ENCODE results near the gene TMA7. TPM values are rescaled to one million over a fixed set of nuclear protein-coding genes. Genes with fewer than 3 reads are reported as not detected.

TMA7 gene
- total and polyA plus RNA-seq, 10 of the 15 experiments (the other 5 are each of a cell fraction or from before 2014, with no cell fraction given), result 319 to 1,760 (median 752) TPM

DNA sequence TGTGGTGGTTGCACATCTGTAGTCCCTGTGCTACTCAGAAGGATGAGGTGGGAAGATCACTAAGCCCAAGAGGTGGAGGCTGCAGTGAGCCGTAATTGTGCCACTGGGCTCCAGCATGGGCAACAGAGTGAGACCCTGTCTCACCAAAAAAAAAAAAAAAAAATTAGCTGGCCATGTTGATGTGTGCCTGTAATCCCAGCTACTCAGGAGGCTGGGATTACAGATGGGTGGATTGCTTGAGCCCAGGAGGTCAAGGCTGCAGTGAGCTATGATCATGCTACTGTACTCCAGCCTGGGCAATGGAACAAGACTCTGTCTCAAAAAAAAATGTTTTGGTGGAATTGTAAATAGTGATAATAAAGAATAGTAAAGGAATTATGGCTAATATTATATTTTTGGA lies 16.4 kb downstream of the TMA7 start (continued):
- TF ChIP-seq, protein P1, sequence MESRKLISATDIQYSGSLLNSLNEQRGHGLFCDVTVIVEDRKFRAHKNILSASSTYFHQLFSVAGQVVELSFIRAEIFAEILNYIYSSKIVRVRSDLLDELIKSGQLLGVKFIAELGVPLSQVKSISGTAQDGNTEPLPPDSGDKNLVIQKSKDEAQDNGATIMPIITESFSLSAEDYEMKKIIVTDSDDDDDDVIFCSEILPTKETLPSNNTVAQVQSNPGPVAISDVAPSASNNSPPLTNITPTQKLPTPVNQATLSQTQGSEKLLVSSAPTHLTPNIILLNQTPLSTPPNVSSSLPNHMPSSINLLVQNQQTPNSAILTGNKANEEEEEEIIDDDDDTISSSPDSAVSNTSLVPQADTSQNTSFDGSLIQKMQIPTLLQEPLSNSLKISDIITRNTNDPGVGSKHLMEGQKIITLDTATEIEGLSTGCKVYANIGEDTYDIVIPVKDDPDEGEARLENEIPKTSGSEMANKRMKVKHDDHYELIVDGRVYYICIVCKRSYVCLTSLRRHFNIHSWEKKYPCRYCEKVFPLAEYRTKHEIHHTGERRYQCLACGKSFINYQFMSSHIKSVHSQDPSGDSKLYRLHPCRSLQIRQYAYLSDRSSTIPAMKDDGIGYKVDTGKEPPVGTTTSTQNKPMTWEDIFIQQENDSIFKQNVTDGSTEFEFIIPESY (IDR thresholded peaks at IDR 0.05), result no peak
- TF ChIP-seq RCOR1 (conservative IDR thresholded peaks at IDR 0.05; ENCODE audit: low read depth, low read length) (no peak), CBX3 (IDR thresholded peaks at IDR 0.05; ENCODE audit: borderline replicate concordance, low read depth) (no peak)
- TF ChIP-seq, protein P2, sequence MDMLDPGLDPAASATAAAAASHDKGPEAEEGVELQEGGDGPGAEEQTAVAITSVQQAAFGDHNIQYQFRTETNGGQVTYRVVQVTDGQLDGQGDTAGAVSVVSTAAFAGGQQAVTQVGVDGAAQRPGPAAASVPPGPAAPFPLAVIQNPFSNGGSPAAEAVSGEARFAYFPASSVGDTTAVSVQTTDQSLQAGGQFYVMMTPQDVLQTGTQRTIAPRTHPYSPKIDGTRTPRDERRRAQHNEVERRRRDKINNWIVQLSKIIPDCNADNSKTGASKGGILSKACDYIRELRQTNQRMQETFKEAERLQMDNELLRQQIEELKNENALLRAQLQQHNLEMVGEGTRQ (IDR thresholded peaks at IDR 0.05; ENCODE audit: borderline replicate concordance, low read depth, low read length), result no peak

DNA sequence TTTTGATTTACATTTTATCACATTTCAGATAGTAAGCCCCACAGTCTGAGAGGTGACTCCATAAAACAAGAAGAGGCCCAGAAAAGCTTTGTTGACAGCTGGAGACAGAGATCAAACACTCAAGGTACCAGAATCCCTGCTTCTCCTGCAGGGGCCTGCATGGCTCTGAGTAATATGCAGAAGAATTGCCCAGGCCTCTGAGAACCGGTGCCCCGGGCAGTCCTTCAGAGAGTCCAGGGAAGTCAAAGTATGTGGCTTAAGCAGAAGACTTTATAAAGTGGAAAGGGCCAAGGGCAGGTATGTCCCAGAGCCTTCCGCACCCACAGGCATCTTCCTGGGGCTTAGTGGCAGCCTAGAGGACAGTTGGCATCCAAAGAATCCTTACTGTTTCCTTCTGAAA lies 19.3 kb downstream of the TMA7 start:
- no peak overlapping the region for H2AFZ ChIP-seq (ENCODE audit: control insufficient read depth, low read depth, low read length)
- BruUV-seq (replicated peaks), result no TSS peak
- H3K9me3 ChIP-seq (replicated peaks; ENCODE audit: control insufficient read depth, insufficient read depth, low read length), result no peaks in the 10 kb centered on the region
- H3K79me2 ChIP-seq (ENCODE audit: control insufficient read depth, insufficient read depth, low read length), result no peaks in the 10 kb centered on the region
- H3K27ac ChIP-seq (ENCODE audit: control insufficient read depth, insufficient read depth), result no peak overlapping the region
- DNase-seq (ENCODE audit: low read depth, low spot score) (no peak), FAIRE-seq (no peak), ATAC-seq (no peak)
- WGBS (ENCODE audit: insufficient coverage, insufficient replicate concordance, low lambda C conversion rate, missing lambda C conversion rate), result 94% methylated on average over 3 of the region's 3 CpGs
- peaks cover 13 to 23% of the 10 kb centered on the region in 2 experiments for H3K36me3 ChIP-seq (ENCODE audit: control insufficient read depth in 2 of 2, insufficient read depth in 2 of 2, low read length in 1 of 2)
- no peak overlapping the region for H3K4me2 ChIP-seq (ENCODE audit: control insufficient read depth, insufficient read depth)
- no peaks in the 10 kb centered on the region for H4K20me1 ChIP-seq (ENCODE audit: control insufficient read depth, insufficient read depth)
- H3K4me3 ChIP-seq, result no peak overlapping the region
- ChIA-PET CTCF (interaction anchor here (1.9 to 2.9 kb wide), 2 partner anchors 48 to 58 kb away, joined by 4 to 8 read pairs; no protein-coding TSS in a partner anchor), RAD21 (ENCODE audit: unreplicated experiment) (no interaction called here), POLR2A (no interaction called here), SMC1A (ENCODE audit: uncharacterized antibody, unreplicated experiment) (no interaction called here)
- no peak overlapping the region for H3K9ac ChIP-seq (ENCODE audit: control insufficient read depth, insufficient read depth, low read length)
- in situ Hi-C loops (cut with MboI), result no loop called here
- H3K4me1 ChIP-seq (ENCODE audit: control insufficient read depth, insufficient read depth, low read length), result no peaks in the 10 kb centered on the region
- intact Hi-C loops (cut with micrococcal nuclease; ENCODE audit: unreplicated experiment), result no loop called here
- H3K27me3 ChIP-seq (replicated peaks in 1 of 2; ENCODE audit: control insufficient read depth in 2 of 2, insufficient read depth in 2 of 2, low read length in 1 of 2), result no peaks in the 10 kb centered on the region
- TF ChIP-seq SP1 (IDR thresholded peaks at IDR 0.05; ENCODE audit: low read depth, low read length) (no peak), TCF7 (IDR thresholded peaks at IDR 0.05; ENCODE audit: borderline replicate concordance) (no peak), NR2C1 (IDR thresholded peaks at IDR 0.05) (no peak), KDM1A (IDR thresholded peaks at IDR 0.05; ENCODE audit: borderline replicate concordance) (no peak), KAT2A (conservative IDR thresholded peaks at IDR 0.05; ENCODE audit: control insufficient read depth, low read depth, low read length) (no peak), KLF5 (IDR thresholded peaks at IDR 0.05; ENCODE audit: partially characterized antibody) (no peak), LARP7 (IDR thresholded peaks at IDR 0.05) (no peak), CREB1 (IDR thresholded peaks at IDR 0.05; ENCODE audit: low read depth) (no peak), SIN3A (IDR thresholded peaks at IDR 0.05; ENCODE audit: low read depth, low read length) (no peak)
- TF ChIP-seq, protein P3, sequence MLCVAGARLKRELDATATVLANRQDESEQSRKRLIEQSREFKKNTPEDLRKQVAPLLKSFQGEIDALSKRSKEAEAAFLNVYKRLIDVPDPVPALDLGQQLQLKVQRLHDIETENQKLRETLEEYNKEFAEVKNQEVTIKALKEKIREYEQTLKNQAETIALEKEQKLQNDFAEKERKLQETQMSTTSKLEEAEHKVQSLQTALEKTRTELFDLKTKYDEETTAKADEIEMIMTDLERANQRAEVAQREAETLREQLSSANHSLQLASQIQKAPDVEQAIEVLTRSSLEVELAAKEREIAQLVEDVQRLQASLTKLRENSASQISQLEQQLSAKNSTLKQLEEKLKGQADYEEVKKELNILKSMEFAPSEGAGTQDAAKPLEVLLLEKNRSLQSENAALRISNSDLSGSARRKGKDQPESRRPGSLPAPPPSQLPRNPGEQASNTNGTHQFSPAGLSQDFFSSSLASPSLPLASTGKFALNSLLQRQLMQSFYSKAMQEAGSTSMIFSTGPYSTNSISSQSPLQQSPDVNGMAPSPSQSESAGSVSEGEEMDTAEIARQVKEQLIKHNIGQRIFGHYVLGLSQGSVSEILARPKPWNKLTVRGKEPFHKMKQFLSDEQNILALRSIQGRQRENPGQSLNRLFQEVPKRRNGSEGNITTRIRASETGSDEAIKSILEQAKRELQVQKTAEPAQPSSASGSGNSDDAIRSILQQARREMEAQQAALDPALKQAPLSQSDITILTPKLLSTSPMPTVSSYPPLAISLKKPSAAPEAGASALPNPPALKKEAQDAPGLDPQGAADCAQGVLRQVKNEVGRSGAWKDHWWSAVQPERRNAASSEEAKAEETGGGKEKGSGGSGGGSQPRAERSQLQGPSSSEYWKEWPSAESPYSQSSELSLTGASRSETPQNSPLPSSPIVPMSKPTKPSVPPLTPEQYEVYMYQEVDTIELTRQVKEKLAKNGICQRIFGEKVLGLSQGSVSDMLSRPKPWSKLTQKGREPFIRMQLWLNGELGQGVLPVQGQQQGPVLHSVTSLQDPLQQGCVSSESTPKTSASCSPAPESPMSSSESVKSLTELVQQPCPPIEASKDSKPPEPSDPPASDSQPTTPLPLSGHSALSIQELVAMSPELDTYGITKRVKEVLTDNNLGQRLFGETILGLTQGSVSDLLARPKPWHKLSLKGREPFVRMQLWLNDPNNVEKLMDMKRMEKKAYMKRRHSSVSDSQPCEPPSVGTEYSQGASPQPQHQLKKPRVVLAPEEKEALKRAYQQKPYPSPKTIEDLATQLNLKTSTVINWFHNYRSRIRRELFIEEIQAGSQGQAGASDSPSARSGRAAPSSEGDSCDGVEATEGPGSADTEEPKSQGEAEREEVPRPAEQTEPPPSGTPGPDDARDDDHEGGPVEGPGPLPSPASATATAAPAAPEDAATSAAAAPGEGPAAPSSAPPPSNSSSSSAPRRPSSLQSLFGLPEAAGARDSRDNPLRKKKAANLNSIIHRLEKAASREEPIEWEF (IDR thresholded peaks at IDR 0.05; ENCODE audit: insufficient replicate concordance, low read depth, low read length), result no peak
- TF ChIP-seq, protein P4, sequence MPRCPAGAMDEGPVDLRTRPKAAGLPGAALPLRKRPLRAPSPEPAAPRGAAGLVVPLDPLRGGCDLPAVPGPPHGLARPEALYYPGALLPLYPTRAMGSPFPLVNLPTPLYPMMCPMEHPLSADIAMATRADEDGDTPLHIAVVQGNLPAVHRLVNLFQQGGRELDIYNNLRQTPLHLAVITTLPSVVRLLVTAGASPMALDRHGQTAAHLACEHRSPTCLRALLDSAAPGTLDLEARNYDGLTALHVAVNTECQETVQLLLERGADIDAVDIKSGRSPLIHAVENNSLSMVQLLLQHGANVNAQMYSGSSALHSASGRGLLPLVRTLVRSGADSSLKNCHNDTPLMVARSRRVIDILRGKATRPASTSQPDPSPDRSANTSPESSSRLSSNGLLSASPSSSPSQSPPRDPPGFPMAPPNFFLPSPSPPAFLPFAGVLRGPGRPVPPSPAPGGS (IDR thresholded peaks at IDR 0.05; ENCODE audit: borderline replicate concordance, insufficient read depth, low read depth, low read length, poor library complexity, severe bottlenecking), result no peak

All from GM12878 (cell line).